GF-D8 (cell line): Measurements from ENCODE around the gene CHMP4A.

Experiments used
- DNase-seq: peaks from one replicate; lab custom pipeline; 2025; lab: John Stamatoyannopoulos, UW

Gene CHMP4A, protein sequence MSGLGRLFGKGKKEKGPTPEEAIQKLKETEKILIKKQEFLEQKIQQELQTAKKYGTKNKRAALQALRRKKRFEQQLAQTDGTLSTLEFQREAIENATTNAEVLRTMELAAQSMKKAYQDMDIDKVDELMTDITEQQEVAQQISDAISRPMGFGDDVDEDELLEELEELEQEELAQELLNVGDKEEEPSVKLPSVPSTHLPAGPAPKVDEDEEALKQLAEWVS

GRCh38 chr14:24212924-24213865, at the start of gene CHMP4A:
CHMP4A (minus strand) TSS chr14:24213488; CDS start chr14:24213439, 49 bp downstream.
- DNase-seq: peak; percentile 94

- no peak for DNase-seq
These were observed 48.7 kb upstream of the CHMP4A start for GRCh38 chr14:24261969-24262327.

- DNase-seq: no peak
These were observed 48.1 kb upstream of the CHMP4A start for GRCh38 chr14:24261256-24261968.

DNA sequence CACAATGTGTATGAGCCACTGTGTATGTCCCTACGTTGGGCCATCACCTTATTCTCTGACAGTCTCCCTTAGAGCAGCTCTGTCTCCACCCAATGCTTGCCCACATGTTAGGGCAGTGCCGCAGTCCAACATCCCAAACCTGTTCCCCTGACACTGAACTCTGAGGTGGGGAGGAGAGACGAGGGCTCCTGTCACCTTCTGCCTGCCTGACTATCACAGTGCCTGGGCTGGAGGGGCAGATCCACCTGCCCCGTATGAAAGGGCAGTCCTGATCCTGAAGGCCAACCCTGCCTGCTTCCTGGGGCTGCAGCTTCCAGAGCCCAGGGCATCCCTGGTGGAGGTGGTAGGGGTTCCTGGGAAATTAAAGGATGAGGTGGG, 47.5 kb upstream of the CHMP4A start:
- DNase-seq: no peak

GRCh38 chr14:24260026-24260779, 46.9 kb upstream of the CHMP4A start:
- no peak for DNase-seq

DNA sequence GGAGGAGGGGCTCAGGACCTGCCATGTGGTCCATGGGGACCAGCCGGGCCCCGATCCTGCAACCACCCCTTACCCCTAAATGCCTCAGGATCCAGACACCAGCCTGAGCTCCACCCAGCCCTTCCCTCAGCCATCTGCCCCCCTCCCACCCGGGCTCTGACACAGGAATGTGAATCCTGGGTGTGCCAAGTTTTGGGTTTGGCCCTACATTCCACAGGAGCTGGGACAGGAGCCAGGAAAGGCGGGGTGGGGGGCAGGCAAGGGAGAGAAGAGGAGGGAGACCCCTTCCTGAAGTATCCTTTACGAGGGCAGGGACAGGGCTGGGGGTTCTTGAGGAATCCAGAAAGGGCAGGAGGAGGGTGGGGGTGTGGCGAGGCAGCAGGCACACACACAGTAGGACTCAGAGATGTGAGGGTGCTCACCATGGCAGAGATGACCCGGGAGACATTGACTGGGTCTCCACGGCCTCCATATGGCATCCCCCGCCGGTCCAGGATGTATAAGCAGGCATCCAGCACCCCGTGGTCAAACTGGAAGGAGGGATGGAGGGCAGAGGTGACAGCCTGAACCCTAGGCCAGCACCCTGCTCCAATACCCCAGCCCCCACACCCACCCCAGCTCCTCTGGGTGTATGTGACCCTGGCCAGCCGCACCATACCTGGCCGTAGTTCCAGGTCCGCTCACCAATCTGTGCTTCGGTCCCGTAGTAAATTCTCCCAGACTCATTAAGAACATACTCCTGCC, 46.2 kb upstream of the CHMP4A start:
- DNase-seq: no peak

DNA sequence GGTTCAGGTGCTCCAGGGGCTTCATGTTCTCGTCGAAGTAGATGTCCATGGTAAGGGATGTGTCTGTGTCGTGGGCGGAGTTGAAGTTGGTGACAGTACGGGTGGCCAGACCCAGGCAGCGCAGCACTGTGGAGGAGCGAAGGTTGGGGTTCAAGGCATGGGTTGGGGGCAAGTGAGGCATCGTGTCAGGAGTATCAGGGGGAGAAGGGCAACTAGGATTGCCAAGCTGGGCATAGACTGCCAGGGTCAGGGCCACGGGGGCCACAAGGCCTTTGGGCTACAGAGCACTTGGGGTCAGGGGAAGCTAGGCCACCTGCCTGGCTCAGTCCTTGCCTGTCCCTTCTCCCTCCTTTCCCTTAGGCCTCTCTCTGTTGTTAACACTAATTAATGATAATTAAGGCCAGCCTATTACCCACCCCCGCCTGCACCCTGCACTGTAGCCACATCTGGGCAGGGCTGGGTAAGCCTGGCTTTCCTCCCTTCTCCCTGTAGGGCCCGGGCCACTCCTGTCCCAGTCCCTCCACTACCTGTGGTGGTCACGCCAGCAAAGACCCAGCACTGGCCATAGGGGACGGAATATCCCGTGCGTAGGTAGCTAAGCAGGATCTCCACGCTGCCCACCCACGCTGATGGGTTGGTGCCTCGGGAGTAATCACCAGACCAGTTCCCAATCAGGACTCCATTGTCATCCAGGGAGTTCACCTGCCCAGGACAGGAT, 45.4 kb upstream of the CHMP4A start:
- DNase-seq: no peak

DNA sequence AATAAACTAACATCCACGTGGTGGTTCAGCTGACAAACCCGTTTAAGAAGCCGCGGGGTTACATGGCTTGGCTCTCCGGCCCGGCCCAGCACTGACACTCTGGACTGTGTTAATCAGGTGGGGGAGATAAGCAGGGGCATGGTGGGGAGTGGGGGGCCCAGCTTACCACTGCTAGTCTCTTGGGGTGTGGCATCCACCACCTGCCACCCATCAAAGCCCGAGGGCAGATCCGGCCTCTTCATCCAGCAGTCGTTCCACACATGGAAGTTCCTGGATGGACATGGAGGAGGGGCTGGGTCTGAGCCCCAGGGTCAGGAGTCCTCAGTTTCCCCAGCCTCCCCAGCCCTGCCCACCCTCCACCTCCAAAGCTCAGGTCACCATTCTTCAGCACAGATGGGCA, 44.8 kb upstream of the CHMP4A start:
- DNase-seq: no peak

GRCh38 chr14:24256960-24257359, 43.7 kb upstream of the CHMP4A start:
- DNase-seq: no peak

- no peak for DNase-seq
These were observed 42.8 kb upstream of the CHMP4A start for GRCh38 chr14:24255931-24256711.

GRCh38 chr14:24255438-24255837, 42.1 kb upstream of the CHMP4A start:
- DNase-seq: no peak

- DNase-seq: no peak
These were observed 41.5 kb upstream of the CHMP4A start for GRCh38 chr14:24254630-24255392.

GRCh38 chr14:24253936-24254335, 40.6 kb upstream of the CHMP4A start:
- no peak for DNase-seq

DNA sequence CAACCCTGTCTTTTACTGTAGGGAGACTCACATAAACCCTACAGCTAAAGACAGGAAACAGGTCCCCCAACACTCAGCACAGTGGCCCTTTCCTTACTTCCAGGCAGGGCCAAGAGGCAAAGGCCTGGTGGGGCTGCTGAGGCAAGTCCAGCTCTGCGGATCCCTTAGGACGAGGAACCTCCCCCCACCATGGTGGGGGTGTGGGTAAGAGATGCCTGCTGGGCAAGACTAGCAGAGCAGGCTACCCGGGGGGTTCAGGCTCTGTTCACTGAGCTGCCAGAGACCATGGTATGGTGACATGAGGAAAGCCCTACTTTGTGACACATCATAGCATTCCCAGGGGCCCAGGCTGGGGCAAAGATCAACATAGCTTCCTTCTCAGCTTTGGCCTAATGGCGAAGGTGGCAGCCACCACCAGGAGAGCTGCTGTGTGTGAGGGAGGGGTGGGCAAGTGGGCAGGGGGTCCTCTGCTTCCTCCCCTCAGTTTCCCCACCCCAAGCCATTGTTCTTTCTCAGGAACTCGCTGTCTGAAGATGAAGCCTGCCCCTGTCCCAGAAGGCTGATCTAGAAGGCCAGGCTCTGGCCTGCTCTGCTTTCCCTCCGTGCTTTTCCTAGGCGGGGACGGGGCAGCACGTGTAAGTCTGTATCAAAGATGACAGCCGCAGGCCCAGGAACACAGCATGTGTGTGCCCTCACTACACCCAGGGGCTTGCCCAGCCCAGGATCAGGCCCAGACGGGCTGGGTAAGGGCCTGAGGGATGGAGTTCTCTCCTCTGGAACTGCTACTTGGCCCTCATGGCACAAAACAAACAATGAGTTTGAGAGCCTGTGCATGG, 39.2 kb upstream of the CHMP4A start:
- DNase-seq: no peak

DNA sequence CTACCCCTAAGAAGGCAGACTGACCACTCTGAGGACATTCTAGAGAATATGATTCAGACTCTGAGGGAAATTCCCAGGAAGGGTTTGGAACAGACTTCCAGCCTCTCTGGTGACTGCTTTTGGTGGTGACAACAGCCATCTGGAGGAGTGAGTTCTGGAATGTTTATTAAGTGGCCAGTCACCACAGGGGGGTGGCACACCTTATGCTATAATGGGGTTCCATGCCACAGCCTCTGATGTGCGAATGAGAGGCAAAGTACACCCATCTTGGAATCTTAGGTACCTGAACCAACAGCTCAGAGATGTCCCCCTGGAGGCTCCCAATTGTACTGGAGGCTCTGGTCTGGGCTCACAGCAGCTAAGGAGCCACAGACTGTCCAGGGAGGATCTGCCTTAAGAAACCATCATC, 38.6 kb upstream of the CHMP4A start:
- no peak for DNase-seq

DNA sequence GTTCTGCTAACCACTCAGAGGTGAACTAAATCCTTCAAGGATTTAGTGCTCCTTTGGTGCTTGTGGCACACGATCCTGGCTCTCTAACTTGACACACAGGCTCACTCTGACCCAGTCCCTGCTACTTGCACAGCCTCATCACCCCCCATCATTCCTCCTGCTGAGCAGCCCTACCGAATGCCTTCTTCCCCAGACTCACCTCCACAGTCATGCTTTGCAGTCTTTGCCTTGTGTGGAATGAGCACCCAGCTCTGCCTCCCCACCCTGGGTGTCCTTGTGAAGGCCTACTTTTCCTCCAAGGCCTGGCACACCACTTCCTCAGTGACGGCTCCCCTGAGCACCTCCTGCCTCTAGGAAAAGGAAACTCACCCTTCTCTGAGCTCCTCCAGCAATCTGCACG, 37.1 kb upstream of the CHMP4A start:
- no peak for DNase-seq

- no peak for DNase-seq
These were observed 36.1 kb upstream of the CHMP4A start for GRCh38 chr14:24249230-24250021.
